DMS153 treated with DMSO at 0.1 percent for 48 hours (cell line): ENCODE results near the gene CYTH1.

Source experiments
- DNase-seq: peaks from one replicate; lab custom pipeline; 2025; ENCODE audit not compliant: unreplicated experiment; lab: John Stamatoyannopoulos, UW

The CYTH1 gene, protein sequence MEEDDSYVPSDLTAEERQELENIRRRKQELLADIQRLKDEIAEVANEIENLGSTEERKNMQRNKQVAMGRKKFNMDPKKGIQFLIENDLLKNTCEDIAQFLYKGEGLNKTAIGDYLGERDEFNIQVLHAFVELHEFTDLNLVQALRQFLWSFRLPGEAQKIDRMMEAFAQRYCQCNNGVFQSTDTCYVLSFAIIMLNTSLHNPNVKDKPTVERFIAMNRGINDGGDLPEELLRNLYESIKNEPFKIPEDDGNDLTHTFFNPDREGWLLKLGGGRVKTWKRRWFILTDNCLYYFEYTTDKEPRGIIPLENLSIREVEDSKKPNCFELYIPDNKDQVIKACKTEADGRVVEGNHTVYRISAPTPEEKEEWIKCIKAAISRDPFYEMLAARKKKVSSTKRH

DNA sequence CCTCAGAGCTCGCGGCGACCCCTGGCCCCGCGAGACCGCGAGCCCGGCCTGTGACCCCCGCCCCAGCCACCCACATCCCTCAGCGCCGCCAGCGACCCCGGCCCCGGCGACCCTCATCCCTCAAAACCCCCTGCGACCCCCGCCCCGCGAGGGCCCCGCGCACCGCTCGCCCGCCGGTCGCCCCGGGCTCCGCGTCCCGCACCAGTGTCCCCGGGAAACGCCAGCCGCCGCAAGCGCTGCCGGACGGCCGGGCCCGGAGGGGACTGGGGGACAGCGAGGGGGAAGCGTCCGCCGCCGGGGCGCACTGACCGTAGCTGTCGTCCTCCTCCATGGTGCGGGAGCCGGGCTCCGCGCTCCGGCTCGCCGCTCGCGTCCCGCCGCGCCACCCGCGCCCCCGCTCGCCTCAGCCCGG lies at the start of gene CYTH1:
TSS of gene CYTH1 (minus strand) at position 381 of the 412 bp plus-strand sequence. CDS start at position 331, 50 bp downstream.
- no peak for DNase-seq

DNA sequence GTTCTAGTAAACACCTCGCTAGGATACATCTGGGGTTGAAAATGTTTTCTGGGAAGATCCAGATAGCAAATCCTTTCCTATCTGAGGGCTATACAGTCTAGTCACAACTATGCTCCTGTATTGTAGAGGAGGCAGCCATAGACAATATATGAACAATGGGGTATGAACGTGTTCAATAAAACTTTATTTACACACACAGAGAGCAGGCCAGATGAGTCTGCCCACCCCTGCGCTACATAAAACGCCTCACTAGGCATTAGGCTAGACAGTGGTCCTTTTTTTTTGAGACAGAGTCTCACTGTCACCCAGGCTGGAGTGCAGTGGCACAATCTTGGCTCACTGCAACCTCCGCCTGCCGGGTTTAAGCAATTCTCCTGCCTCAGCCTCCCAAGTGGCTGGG lies 47.4 kb upstream of the CYTH1 start:
- no peak for DNase-seq

DNA sequence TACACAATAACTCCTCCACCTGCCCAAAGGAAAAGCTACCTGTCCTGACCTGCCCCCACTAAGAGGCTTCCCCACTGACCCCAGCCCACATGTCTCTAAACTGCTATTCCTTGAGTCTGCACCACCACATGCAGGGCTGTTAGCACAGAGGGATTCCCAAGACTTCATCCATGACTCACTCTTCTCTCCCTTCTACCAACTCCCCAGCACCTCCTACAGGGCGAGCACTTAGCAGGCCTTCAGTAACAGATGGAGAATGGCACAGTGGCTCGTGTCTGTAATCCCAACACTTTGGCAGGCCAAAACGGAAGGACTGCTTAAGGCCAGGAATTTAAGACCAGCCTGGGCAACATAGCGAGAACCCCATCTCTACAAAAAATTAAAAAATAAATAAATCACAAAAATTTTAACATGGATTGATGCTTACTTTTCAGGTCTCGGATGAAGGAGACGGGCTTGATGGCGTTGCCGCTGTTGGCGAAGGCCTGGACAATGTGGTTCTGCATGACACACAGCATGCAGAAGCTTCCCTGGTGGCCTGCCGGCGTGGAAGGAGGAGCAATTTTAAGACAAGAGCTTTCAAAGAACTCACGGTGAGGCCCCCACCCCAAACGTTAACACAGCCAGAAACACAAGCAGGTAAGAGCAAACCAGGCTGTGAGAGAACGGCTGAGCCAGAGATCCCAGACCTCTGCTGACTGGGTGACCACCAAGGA lies 46.6 kb upstream of the CYTH1 start:
- no peak for DNase-seq

DNA sequence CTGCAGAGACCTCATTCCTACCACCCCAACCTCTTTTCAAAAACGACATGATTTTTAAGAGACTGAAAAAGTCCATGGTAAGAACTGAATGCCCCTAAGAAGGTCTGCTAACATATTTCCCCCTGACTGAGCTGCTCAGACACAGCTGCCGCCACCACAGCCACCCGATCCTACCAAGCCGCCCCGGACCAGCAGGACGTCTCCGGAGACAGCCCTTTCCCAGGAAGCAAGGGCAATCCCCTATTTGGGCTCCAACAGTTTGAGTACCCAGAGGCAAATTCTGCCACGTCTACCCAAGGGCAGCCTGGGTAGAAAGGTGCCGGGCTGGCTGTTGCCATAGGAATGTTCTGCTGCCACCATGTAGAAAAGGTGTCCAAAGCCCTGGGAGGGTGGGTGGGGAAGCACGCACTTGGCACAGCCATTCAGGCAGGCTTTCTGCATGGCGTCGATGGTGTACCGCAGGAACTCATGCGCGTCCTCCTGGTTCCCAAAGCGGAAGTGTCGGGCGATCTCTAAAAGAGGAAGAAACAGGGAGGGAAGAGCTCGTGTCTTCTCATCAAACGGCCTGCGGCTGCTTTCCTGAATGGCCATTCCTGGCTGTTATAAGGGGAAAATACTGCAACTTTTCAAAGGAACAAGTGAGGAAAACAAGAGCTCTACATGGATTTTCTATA lies 44.9 kb upstream of the CYTH1 start:
- no peak for DNase-seq

DNA sequence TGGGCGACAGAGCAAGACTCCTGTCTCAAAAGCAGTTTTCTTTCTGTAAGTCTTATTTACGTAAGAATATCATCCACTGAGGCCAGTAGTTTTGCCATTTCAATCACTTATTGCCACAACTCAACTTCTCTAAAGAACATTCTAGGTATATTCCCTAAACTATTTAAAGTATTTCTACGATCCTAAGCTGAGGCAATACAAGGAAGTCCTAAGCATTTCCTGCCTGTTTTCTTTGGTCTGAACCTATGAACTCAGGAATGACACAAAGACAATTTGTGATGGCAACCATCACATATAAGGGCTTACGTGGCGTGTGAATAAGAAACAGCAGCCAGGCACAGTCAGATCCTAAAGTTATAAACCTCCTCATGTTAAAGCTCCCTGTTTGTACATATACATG lies 44.3 kb upstream of the CYTH1 start:
- DNase-seq, result no peak

DNA sequence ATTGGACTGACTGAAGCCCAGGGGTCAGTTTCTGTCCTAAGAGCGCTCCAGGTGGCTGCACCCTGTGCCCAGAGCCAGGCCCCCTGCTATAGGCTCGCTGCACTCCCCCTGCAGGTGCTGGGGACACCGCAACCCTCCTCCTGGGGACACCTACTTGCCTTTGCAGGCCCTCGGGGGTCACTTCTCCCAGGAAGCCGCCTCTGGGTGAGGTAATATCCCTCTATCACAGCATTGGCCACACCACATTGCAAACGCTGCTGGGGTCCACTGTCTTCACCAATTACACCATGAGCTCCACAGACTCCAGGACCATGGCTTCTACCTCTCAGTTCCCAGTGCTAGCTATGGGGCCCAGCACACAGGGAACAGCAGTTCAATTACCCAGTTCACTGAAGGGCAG lies 43.6 kb upstream of the CYTH1 start:
- DNase-seq, result no peak

DNA sequence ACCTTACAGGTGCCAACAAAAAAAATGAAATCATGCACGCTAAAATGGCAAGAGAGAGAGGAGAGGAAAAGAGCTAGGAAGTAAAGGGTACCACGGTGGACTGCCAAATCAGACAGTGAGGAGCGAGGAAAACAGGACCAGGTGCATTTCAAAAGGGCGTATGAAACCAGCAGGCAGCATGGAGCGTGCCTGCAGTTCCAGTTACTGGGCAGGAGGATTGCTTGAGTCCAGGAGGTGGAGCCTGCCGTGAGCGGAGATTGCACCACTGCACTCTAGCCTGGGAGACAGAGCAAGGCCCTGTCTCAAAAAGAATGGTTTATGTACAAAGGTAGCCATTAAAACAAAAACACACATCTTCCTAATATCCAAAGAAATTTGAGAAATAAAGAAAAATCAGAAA lies 42.2 kb upstream of the CYTH1 start:
- no peak for DNase-seq

DNA sequence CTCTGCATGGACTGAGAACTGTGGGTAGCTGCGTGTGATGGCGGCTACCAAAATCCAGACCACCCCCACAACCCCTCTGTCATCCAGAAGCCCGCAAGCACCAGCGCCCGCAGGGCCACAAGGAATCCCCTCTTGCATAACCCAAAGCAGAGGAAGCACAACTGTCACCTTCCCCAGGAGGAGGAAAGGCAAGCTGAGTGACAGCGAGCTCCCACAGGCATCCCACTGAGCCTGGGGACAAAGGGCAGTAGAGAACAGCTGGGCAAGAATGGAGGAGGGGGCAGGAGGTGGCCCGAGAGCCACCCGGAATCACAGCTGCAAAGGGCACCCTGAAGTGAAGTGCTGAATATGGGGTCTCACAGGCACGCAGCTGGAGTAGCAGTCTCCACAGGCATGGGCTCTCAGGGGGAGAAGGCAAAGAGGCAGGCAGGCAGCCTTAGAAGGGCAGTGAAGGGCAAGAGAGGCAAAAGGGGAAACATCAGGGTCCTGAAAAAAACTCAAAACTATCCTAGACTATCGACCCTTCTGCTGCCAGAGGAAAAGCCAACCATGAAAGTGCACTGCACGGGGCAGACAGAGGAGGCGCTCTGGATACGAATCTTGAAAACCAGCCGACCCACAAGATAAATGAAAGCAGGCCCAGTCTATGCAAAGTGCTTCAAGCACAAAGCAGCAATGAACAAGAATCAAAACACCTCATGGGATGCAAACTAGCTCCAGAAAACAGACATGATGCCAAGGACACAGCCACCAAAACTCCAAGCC lies 41.4 kb upstream of the CYTH1 start:
- DNase-seq, result no peak

DNA sequence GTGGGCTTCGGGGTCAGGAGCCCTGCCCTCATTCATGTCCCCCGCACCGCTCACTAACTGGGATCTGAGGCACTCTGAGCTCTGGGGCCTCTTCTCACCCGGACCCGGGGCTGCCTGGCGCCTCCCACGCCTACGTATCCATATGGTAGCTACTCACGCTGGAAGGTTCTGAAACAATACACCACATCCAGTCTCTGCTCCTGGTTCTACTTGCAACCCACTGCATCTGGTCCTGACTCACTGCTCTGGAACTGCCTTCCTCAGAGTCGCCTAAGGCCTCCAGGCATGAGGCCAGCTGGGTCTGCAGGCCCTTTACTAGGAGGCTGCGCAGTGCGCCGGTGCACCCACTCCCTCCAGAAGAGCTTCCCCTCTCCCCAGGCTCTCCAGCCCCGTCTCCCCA lies 40.5 kb upstream of the CYTH1 start:
- no peak for DNase-seq

DNA sequence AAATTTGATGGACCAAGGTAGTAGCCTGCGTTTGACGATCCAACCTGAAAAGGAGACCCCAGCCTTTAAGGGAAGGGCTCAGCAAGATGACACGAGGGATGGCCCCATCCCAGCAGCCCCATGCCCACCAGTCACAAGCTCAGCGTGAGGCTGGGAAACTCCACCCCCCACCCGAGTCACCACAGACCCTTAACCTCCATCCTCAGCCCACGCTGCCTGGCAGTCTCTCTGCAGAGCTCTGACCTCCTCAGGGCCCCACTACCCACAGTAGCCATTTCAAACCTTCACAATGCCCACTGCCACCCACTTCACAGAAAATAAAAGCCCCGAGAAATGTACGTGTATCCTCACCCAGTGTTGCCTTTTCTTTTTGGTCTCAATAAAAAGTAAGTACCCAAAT lies 39.9 kb upstream of the CYTH1 start:
- DNase-seq, result no peak

DNA sequence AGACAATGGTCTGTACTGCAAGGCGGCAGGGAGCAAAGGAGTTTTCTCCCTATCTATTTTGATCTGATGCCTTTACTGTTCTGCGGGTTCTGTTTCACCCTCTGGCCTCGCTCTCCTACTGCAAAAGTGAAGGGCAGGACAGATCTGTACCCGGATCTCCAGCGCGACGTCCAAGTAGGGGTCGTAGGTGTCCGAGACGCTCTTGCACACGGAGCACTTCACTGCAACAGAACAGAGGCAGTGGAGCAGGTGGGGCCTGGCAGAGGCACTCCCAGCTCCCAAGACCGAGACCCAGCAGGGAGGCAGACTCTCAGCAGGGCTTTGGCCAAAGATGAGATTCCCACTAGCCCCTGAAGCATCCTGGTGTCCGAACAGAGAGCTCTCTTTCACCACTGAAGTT lies 38.8 kb upstream of the CYTH1 start:
- no peak for DNase-seq

DNA sequence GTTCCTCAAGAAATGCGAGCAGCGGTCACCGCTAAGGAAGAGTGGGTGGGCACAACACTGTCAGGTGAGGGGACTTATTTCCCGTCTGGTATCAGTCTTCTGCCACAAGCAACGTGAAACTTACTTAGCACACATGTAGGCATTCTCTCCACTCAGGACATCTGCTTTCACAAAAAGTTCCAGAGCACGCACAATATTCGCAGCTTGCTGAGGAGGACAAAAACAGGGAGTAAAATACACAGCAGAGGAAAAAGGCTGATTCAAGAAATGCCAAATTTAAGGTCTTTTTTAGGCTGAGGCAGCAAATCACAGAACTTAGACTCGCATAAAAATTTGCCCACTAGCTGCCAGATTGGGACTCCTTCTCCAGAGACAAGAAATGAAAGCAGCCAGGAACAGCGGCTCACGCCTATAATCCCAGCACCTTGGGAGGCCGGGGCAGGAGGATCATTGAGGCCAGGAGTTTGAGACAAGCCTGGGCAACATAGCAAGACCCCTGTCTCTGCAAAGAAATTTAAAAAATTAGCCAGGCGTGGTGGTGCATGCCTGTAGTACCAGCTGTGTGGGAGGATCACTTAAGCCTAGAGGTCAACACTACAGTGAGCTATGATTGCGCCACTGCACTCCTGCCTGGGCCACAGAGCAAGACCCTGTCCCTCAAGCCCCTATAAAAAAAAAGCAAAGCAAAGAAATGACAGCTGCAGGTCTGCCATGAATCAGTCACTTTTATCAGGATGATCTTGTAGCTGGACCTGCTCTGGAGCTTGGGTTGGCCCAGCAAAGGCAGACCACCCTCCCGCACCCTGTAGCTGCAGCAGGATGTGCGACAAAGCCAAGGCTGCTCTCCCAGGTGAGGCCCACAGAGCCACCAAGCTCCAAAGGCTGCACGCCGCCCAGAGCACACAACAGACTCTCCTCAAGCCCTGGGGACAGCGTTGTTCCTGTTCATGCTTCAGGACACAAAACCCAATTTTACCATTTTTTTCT lies 38.0 kb upstream of the CYTH1 start:
- DNase-seq, result no peak

DNA sequence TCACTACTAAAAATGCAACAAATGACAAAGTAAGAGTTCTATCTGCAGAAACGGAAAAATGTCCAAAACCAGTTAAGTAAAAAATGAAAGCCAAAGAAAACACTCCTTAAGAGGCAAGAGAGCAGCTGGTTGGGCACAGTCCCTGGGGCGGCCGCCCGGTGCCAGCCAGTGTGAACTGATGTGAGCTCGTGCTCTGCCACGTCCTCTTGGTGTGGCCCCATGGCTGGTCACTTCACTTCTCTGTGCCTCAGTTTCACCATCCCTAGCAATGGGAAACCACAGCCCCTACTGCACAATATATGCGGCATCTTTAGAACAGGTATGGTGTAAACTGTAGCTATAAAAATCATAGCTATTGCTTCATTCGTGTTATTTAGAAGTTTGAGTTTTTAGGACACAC lies 37.3 kb upstream of the CYTH1 start:
- DNase-seq, result no peak

DNA sequence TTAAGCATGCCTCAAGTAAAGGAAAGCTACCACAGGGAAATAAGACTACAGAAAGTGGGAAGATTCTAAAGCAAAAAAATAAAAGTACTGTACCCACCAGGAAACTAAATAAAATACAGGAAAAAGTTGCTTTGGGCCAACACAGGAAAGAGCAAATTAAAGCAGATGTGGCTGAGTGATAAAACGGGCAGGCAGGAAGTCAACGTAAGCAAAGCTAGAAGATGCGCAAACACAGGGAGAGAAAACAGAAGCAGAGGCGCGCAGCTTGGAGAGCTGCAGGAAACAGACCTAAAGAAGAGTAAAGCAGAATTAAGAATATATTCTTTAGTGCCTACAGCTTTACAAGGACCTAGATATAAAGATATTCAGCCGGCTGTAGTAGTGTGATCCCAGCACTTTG lies 36.9 kb upstream of the CYTH1 start:
- DNase-seq, result no peak

DNA sequence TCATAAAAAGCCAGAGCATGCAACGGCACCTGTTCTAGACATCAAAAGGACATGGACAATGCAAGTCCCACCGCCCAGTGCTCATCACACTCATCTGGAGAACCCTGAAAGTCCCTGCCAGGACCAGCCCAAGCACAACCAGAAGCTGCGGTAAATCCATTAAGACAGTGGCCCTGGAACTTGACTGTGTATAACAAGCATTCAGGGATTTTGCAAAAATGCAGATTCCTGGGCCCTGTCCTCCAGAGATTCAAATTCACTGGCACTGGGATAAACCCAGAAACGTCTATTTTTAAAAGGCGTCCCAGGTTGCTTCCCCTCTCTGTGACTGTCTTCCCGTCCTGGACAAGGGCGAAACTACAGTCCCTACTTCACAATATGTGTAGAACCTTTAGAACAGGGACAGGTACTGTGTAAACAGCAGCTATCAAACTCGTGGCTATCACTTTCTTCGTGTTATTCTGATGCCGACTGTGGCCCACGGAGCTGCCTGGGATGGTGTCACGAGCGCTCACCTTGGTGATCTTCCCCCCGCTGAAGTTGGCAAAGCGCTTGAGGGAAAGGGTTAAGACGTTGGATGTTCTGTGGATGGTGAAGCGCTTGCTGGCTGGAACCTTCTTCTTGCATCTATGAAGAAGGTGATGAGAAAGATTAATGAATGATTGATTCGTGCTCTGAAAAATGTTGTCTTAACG lies 36.2 kb upstream of the CYTH1 start:
- DNase-seq, result no peak

DNA sequence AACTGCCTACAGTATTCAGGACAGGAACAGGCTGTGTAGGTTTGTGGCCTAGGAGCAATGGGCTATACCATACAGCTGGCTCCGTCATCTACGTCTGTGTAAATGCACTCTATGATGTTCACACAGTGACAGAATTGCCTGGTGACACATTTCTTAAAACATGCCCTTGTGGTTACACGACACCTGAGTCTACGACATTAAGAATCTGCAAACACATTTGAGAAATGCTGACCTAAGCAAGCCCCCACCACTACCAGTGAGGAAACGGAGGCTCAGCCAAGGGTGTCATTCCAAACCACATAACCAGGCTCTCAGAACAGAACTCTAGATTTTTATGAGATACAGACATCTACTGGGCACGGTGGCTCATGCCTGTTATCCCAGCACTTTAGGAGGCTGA lies 35.0 kb upstream of the CYTH1 start:
- DNase-seq, result no peak

DNA sequence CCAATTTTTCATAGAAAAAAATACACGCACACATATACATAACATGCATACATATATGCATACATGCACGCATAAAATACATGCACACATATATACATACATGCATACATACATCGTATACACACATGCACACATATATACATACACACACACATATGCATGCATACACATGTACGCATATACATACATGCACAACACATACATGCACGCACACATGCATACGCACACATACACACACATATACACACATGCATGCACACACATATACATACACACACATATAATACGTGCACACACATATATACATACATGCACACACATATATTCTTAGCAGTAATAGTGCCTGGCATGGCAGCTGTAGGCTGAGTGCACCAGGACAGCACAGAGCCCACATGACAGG lies 33.6 kb upstream of the CYTH1 start:
- DNase-seq, result no peak

DNA sequence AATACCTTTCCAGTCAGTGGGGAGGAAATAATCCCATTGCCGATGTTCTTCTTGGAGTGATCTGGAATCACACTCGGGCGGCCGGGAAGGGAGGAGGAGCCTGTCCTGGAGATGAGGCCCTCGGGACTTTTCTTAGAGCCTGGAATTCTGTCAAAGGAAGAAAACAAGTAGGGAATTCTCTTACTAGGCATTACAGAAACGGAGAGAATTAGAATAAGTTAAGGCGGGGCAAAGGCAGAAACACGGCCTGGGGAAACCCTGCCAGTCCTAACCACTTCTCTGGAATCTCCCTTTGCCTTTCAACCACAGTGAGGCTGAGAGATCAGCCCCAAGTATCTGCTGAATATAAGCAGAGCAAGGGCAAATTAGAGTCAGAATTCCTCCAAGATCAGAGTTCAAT lies 30.8 kb upstream of the CYTH1 start:
- DNase-seq, result no peak

DNA sequence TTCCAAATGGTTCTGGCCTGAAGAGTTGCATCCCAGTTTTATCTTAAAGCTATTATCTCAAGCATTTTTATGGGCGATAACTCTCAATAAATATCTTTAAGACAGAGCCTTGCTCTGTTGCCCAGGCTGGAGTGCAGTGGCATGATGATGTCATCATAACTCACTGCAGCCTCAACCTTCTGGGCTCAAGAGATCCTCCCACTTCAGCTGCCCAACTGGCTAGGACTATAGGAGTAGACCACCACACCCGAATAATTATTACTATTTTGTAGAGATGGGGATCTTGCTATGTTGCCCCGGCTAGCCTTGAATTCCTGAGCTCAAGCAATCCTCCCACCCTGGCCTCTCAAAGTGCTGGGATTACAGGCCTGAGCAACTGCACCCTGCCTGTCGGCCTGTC lies 26.1 kb upstream of the CYTH1 start:
- DNase-seq, result no peak

DNA sequence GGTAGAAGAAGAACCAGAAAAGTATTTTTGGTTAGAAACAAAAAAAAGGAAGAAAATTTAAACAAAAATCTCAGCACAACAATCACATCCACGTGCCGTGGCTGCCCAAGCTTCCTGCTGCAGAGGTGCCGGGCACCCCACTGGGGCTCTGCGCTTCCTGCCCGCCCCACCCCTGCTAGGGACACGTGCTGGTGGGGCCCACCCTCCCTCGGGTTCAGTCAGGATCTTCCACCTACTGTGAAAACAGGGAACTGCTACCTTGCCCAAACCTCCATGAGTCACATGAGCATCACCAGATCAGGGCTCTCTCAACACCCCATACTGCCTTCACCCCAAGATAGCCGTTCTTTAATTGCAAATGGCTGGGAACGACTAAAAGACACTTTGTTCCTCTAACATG lies 24.4 kb upstream of the CYTH1 start:
- no peak for DNase-seq
